Head of caudate nucleus (tissue), 42 donors: Measurements from ENCODE around the gene CDH11.

ENCODE experiments used
- DNase-seq, 42 donors: peaks; one replicate each; pipeline versions ENCODE4 v3.0.0 to v3.0.0-alpha.2; 2020 to 2021; ENCODE audit warnings: mixed read lengths in 7 of 42
- intact Hi-C: fragments of 100-400 bp; cut with DNase I; formaldehyde crosslinking; loops from one replicate; pipeline ENCODE4 v1.15.0; 2022

Gene CDH11

GRCh38 chr16:65083164-65083857, 38.6 kb downstream of the CDH11 start:
- intact Hi-C loops: no loop called here
- peak in 2 of 42 donors; percentile 45 to 64 for DNase-seq

GRCh38 chr16:65079549-65079948, 42.3 kb downstream of the CDH11 start:
- intact Hi-C loops: no loop called here
- no peak for DNase-seq

- DNase-seq: no peak
- intact Hi-C loops: no loop called here
Measured at GRCh38 chr16:65077181-65077580, 44.7 kb downstream of the CDH11 start.

- intact Hi-C loops: no loop called here
- DNase-seq: peak in 13 of 42 donors; percentile 21 to 79 (median 39)
Measured at GRCh38 chr16:65075877-65076276, 46.0 kb downstream of the CDH11 start.

- peak; percentile 55 to 89 (median 78) for DNase-seq
- intact Hi-C loops: loop anchor here (5.0 kb wide), 1 partner anchor 46 kb away; no protein-coding TSS in a partner anchor
Measured at GRCh38 chr16:65071433-65072311, 50.2 kb downstream of the CDH11 start.

- intact Hi-C loops: loop anchor here (5.0 kb wide), 1 partner anchor 46 kb away; no protein-coding TSS in a partner anchor
- DNase-seq: peak; percentile 55 to 97 (median 88)
Measured at GRCh38 chr16:65070831-65071432, 50.9 kb downstream of the CDH11 start.

GRCh38 chr16:65069766-65070165, 52.1 kb downstream of the CDH11 start:
- intact Hi-C loops: loop anchor here (5.0 kb wide), 1 partner anchor 48 kb away; no protein-coding TSS in a partner anchor
- DNase-seq: no peak

- intact Hi-C loops: no loop called here
- DNase-seq: no peak
Measured at GRCh38 chr16:65069065-65069464, 52.8 kb downstream of the CDH11 start.

GRCh38 chr16:65068151-65068740, 53.6 kb downstream of the CDH11 start:
- DNase-seq: peak in 4 of 42 donors; percentile 29 to 56 (median 38)
- intact Hi-C loops: no loop called here

GRCh38 chr16:65066651-65067050, 55.2 kb downstream of the CDH11 start:
- no peak for DNase-seq
- intact Hi-C loops: no loop called here

GRCh38 chr16:65065031-65065430, 56.8 kb downstream of the CDH11 start:
- intact Hi-C loops: no loop called here
- DNase-seq: peak in 25 of 42 donors; percentile 22 to 73 (median 55)

- DNase-seq: no peak
- intact Hi-C loops: no loop called here
Measured at GRCh38 chr16:65064131-65064530, 57.7 kb downstream of the CDH11 start.

GRCh38 chr16:65062736-65063583, 58.9 kb downstream of the CDH11 start:
- DNase-seq: peak in 22 of 42 donors; percentile 28 to 75 (median 46)

GRCh38 chr16:65061935-65062518, 59.8 kb downstream of the CDH11 start:
- intact Hi-C loops: no loop called here
- peak in 1 of 42 donors; percentile 13 for DNase-seq

More at GRCh38 chr16:65062736-65063583, 58.9 kb downstream of the CDH11 start:
- intact Hi-C loops: no loop called here

GRCh38 chr16:65061263-65061662, 60.6 kb downstream of the CDH11 start:
- intact Hi-C loops: no loop called here
- DNase-seq: no peak

- DNase-seq: peak; percentile 62 to 95 (median 88)
- intact Hi-C loops: no loop called here
Measured at GRCh38 chr16:65059406-65059980, 62.4 kb downstream of the CDH11 start.

- intact Hi-C loops: no loop called here
- no peak for DNase-seq
Measured at GRCh38 chr16:65057184-65057583, 64.7 kb downstream of the CDH11 start.

- intact Hi-C loops: no loop called here
- DNase-seq: no peak
Measured at GRCh38 chr16:65054457-65054856, 67.4 kb downstream of the CDH11 start.
